A549 (cell line): ENCODE results near the gene TRMU. TPM values are rescaled to one million over a fixed set of nuclear protein-coding genes. Genes with fewer than 3 reads are reported as not detected.

ENCODE experiments used
- ATAC-seq, 2 experiments: fragments of 200-7000 bp in 1 of 2; fragments of >200 bp in 1 of 2; cut with Nextera tagmentation in 1 of 2; cut with Tn5 transposase in 1 of 2; 3 replicates each; pipeline versions ENCODE4 v1.8.0 to v1.9.1; 2018 to 2020; ENCODE audit warnings: mild to moderate bottlenecking in 1 of 2, moderate library complexity in 1 of 2
- CTCF ChIA-PET: fragments of 300-600 bp; sonication (Branson Sonifier 250); formaldehyde crosslinking; extraction: SDS; loops from one replicate; lab custom pipeline; 2021; ENCODE audit warnings: antibody characterized with exemption, inconsistent platforms; lab: Yijun Ruan, JAX
- POLR2A ChIA-PET: fragments of 350-600 bp; formaldehyde crosslinking; extraction: SDS; loops from one replicate; lab custom pipeline; 2021; ENCODE audit warnings: antibody characterized with exemption, inconsistent platforms; lab: Yijun Ruan, JAX
- DNase-seq, 2 experiments: peaks; one replicate each; pipeline versions ENCODE4 v3.0.0 to v3.0.0-alpha.2; 2011 to 2016; ENCODE audit warnings: low read depth in 1 of 2, low spot score in 1 of 2
- FAIRE-seq: peaks from 2 replicates; lab custom pipeline; 2011; peaks lifted over from hg19 to GRCh38; lab: Jason Lieb, UNC
- H3K27ac ChIP-seq, 2 experiments: fragments of >200 bp; sonication (Bioruptor Twin); formaldehyde crosslinking; 3 replicates each; pipeline ENCODE4 v1.5.1; 2016 to 2017
- H3K4me1 ChIP-seq: fragments of >200 bp; sonication (Bioruptor Twin); formaldehyde crosslinking; 3 replicates; pipeline ENCODE4 v1.6.1; 2016
- H3K4me2 ChIP-seq: fragments of >200 bp; sonication (Bioruptor Twin); formaldehyde crosslinking; 3 replicates; pipeline ENCODE4 v1.6.1; 2016
- H3K4me3 ChIP-seq: fragments of >200 bp; sonication (Bioruptor Twin); formaldehyde crosslinking; 3 replicates; pipeline ENCODE4 v1.5.1; 2016
- H3K9me3 ChIP-seq: fragments of >200 bp; sonication (Bioruptor Twin); formaldehyde crosslinking; 3 replicates; pipeline ENCODE4 v1.6.1; 2016
- ATOH8 ChIP-seq: fragments of 250-450 bp; sonication (Bioruptor Pico); IDR thresholded peaks from 2 replicates; pipeline ENCODE4 v1.5.0; 2020; ENCODE audit warnings: low read depth, mild to moderate bottlenecking, moderate library complexity
- BHLHE40 ChIP-seq: IDR thresholded peaks from 2 replicates; pipeline ENCODE4 v1.6.1; 2012; ENCODE audit warnings: low read depth, low read length, inconsistent platforms
- CBX8 ChIP-seq: fragments of 200-600 bp; sonication (generic); IDR thresholded peaks from 2 replicates; pipeline ENCODE4 v1.6.1; 2016
- CHD2 ChIP-seq: fragments of 150-350 bp; IDR thresholded peaks from 2 replicates; pipeline ENCODE4 v1.6.1; 2014; ENCODE audit warnings: low read length; ENCODE audit not compliant: partially characterized antibody
- CHD4 ChIP-seq: fragments of 200-600 bp; sonication (generic); IDR thresholded peaks from 2 replicates; pipeline ENCODE4 v1.6.1; 2016; ENCODE audit warnings: antibody characterized with exemption, mild to moderate bottlenecking, borderline replicate concordance
- CTCF ChIP-seq: fragments of >200 bp; sonication (Bioruptor Twin); formaldehyde crosslinking; IDR thresholded peaks from 3 replicates; pipeline ENCODE4 v1.5.1; 2016
- EHF ChIP-seq: fragments of 250-450 bp; sonication (Bioruptor Pico); IDR thresholded peaks from 2 replicates; pipeline ENCODE4 v1.5.0; 2020; ENCODE audit warnings: mild to moderate bottlenecking
- FOSL2 ChIP-seq, 2 experiments: fragments of 450-650 bp in 1 of 2; fragments of >200 bp in 1 of 2; sonication (Bioruptor Twin) in 1 of 2; formaldehyde crosslinking; IDR thresholded peaks; 2 replicates each; pipeline versions ENCODE4 v1.5.0 to v1.6.1; 2016 to 2020; ENCODE audit warnings: mild to moderate bottlenecking in 1 of 2, moderate library complexity in 1 of 2
- HDAC2 ChIP-seq: fragments of 200-600 bp; sonication (generic); IDR thresholded peaks from 2 replicates; pipeline ENCODE4 v1.6.1; 2016
- HOXB13 ChIP-seq: fragments of 250-450 bp; sonication (Bioruptor Pico); IDR thresholded peaks from 2 replicates; pipeline ENCODE4 v1.5.0; 2020; ENCODE audit warnings: low read depth, mild to moderate bottlenecking, moderate library complexity
- JUN ChIP-seq, 2 experiments: fragments of >200 bp; sonication (Bioruptor Twin); formaldehyde crosslinking; IDR thresholded peaks; 2 replicates in 1 of 2; 3 replicates in 1 of 2; pipeline ENCODE4 v1.6.1; 2016 to 2017
- JUNB ChIP-seq: fragments of >200 bp; sonication (Bioruptor Twin); formaldehyde crosslinking; IDR thresholded peaks from 2 replicates; pipeline ENCODE4 v1.6.1; 2016
- MAFK ChIP-seq: fragments of 450-650 bp; IDR thresholded peaks from 2 replicates; pipeline ENCODE4 v1.6.1; 2014; ENCODE audit not compliant: partially characterized antibody
- MAX ChIP-seq: IDR thresholded peaks from 2 replicates; pipeline ENCODE4 v1.6.1; 2012
- NR3C1 ChIP-seq: fragments of >200 bp; sonication (Bioruptor Twin); formaldehyde crosslinking; IDR thresholded peaks from 3 replicates; pipeline ENCODE4 v1.6.1; 2017
- PHF8 ChIP-seq: fragments of 200-600 bp; sonication (generic); IDR thresholded peaks from 2 replicates; pipeline ENCODE4 v1.6.1; 2016; ENCODE audit warnings: low read depth, mild to moderate bottlenecking, antibody characterized with exemption, moderate library complexity, borderline replicate concordance
- RAD21 ChIP-seq, 2 experiments: fragments of >200 bp in 1 of 2; sonication (Bioruptor Twin) in 1 of 2; formaldehyde crosslinking in 1 of 2; IDR thresholded peaks in 1 of 2; conservative IDR thresholded peaks in 1 of 2; 2 replicates in 1 of 2; 3 replicates in 1 of 2; pipeline ENCODE4 v1.6.1; 2012 to 2018; ENCODE audit warnings: inconsistent platforms in 1 of 2
- SMC3 ChIP-seq: fragments of >200 bp; sonication (Bioruptor Twin); formaldehyde crosslinking; IDR thresholded peaks from 3 replicates; pipeline ENCODE4 v1.6.1; 2018; ENCODE audit warnings: inconsistent platforms
- TFCP2L1 ChIP-seq: fragments of 250-450 bp; sonication (Bioruptor Pico); IDR thresholded peaks from 2 replicates; pipeline ENCODE4 v1.5.0; 2021; ENCODE audit warnings: mild to moderate bottlenecking
- TP53 ChIP-seq: fragments of 250-450 bp; sonication (Bioruptor Pico); IDR thresholded peaks from 2 replicates; pipeline ENCODE4 v1.5.0; 2021; ENCODE audit warnings: mild to moderate bottlenecking, moderate library complexity
- WGBS: methylation state at CpG from one replicate; pipeline ENCODE4 v1.1.6; 2017; ENCODE audit errors: missing lambda C conversion rate; 5-methylcytosine and 5-hydroxymethylcytosine counted together
- polyA plus RNA-seq, 4 experiments: library from polyadenylated mRNA; depleted of rRNA in 3 of 4; stranded (reverse); fragments of >200 nt; fragmentation: RNase III in 1 of 4; extraction: RNeasy Plus Mini Kit Qiagen cat#74134 plus additional on column Dnase treatment in 1 of 4; gene quantifications; 2 replicates in 3 of 4; 3 replicates in 1 of 4; pipeline ENCODE4 v1.2.3, GENCODE V29; 2011 to 2017
- TF ChIP-seq, protein P1 (sequence below): fragments of 150-350 bp; IDR thresholded peaks from 2 replicates; pipeline ENCODE4 v1.6.1; 2014; ENCODE audit warnings: low read depth, mild to moderate bottlenecking, low read length
- TF ChIP-seq, protein P2 (sequence below): fragments of >200 bp; sonication (Bioruptor Twin); formaldehyde crosslinking; IDR thresholded peaks from 3 replicates; pipeline ENCODE4 v1.6.1; 2016
- TF ChIP-seq, protein P3 (sequence below): fragments of 200-600 bp; sonication (generic); IDR thresholded peaks from 2 replicates; pipeline ENCODE4 v1.6.1; 2016; ENCODE audit warnings: antibody characterized with exemption, mild to moderate bottlenecking, moderate library complexity
- TF ChIP-seq, protein P4 (sequence below): fragments of >200 bp; sonication (Bioruptor Twin); formaldehyde crosslinking; IDR thresholded peaks from 2 replicates; pipeline ENCODE4 v1.6.1; 2016
- TF ChIP-seq, protein P5 (sequence below): IDR thresholded peaks from 2 replicates; pipeline ENCODE4 v1.6.1; 2012; ENCODE audit warnings: low read depth, borderline replicate concordance
- TF ChIP-seq, protein P6 (sequence below): IDR thresholded peaks from 2 replicates; pipeline ENCODE4 v1.6.1; 2012

TRMU gene
- polyA plus RNA-seq, 2 of the 4 experiments (the other 2 are of a cell fraction): 33.4 to 44.1 TPM

DNA sequence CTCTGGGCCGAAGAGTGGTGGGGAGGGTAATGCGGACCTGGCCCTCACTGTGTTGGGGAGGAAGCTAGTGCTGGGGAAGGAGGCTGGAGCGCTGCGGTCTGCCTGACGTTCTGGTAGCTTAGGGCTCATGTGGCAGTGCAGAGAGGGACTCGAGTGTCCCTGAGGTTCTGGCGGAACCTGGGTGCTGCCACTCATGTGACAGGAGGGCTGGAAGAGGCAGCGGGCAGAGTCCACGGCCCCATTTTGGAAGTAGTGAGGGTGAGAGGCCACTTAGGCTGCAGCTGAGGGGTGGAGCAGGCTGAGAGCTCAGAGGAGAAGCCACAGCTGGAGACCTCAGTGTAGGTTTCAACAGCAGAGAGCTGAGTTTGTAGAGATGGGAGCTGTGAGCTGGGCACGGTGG, 16.2 kb upstream of the TRMU start:
- CTCF ChIA-PET: interaction anchor here (0.8 to 20.1 kb wide), 3 partner anchors 12 to 198 kb away, joined by 3 to 272 read pairs (median 5); no protein-coding TSS in a partner anchor
- Histone ChIP-seq H3K4me2 (no peak overlapping the region), H3K4me1 (no peaks in the 10 kb centered on the region), H3K9me3 (no peaks in the 10 kb centered on the region), H3K27ac (no peak overlapping the region), H3K4me3 (no peak overlapping the region)
- ATAC-seq: no peak
- WGBS: 91% methylated on average over 10 of the region's 10 CpGs
- no peak for DNase-seq
- TF ChIP-seq EHF (CRISPR knock-in tag) (no peak), MAFK (no peak), JUN (IDR thresholded peaks at IDR 0.05) (no peak), CBX8 (no peak), JUNB (no peak), NR3C1 (no peak), HDAC2 (no peak), CTCF (no peak), MAX (no peak), CHD2 (no peak), ATOH8 (no peak), BHLHE40 (no peak), RAD21 (conservative IDR thresholded peaks at IDR 0.05 in 1 of 2, IDR thresholded peaks at IDR 0.05 in 1 of 2) (no peak), TP53 (CRISPR knock-in tag) (no peak)
- TF ChIP-seq, protein P1, sequence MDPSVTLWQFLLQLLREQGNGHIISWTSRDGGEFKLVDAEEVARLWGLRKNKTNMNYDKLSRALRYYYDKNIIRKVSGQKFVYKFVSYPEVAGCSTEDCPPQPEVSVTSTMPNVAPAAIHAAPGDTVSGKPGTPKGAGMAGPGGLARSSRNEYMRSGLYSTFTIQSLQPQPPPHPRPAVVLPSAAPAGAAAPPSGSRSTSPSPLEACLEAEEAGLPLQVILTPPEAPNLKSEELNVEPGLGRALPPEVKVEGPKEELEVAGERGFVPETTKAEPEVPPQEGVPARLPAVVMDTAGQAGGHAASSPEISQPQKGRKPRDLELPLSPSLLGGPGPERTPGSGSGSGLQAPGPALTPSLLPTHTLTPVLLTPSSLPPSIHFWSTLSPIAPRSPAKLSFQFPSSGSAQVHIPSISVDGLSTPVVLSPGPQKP: no peak
- TF ChIP-seq, protein P2, sequence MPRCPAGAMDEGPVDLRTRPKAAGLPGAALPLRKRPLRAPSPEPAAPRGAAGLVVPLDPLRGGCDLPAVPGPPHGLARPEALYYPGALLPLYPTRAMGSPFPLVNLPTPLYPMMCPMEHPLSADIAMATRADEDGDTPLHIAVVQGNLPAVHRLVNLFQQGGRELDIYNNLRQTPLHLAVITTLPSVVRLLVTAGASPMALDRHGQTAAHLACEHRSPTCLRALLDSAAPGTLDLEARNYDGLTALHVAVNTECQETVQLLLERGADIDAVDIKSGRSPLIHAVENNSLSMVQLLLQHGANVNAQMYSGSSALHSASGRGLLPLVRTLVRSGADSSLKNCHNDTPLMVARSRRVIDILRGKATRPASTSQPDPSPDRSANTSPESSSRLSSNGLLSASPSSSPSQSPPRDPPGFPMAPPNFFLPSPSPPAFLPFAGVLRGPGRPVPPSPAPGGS: no peak
- no peak for FAIRE-seq
- POLR2A ChIA-PET: no interaction called here

- 90% methylated on average over 10 of the region's 14 CpGs for WGBS
- H3K4me1 ChIP-seq: no peaks in the 10 kb centered on the region
- H3K4me3 ChIP-seq: no peak overlapping the region
- ATAC-seq (no peak), DNase-seq (no peak), FAIRE-seq (no peak)
- H3K27ac ChIP-seq: no peak overlapping the region
- CTCF ChIA-PET: interaction anchor here (0.6 to 20.1 kb wide), 4 partner anchors 187 to 326 kb away, joined by 4 to 272 read pairs (median 4); no protein-coding TSS in a partner anchor
- no peak overlapping the region for H3K4me2 ChIP-seq
- POLR2A ChIA-PET: no interaction called here
- no peaks in the 10 kb centered on the region for H3K9me3 ChIP-seq
- TF ChIP-seq CHD4 (no peak), FOSL2 (IDR thresholded peaks at IDR 0.05) (no peak), FOSL2 (CRISPR knock-in tag; IDR thresholded peaks at IDR 0.05) (no peak), TFCP2L1 (CRISPR knock-in tag) (no peak), BHLHE40 (no peak), RAD21 (conservative IDR thresholded peaks at IDR 0.05 in 1 of 2, IDR thresholded peaks at IDR 0.05 in 1 of 2) (no peak), SMC3 (no peak), HOXB13 (CRISPR knock-in tag) (no peak), PHF8 (no peak)
- TF ChIP-seq, protein P3, sequence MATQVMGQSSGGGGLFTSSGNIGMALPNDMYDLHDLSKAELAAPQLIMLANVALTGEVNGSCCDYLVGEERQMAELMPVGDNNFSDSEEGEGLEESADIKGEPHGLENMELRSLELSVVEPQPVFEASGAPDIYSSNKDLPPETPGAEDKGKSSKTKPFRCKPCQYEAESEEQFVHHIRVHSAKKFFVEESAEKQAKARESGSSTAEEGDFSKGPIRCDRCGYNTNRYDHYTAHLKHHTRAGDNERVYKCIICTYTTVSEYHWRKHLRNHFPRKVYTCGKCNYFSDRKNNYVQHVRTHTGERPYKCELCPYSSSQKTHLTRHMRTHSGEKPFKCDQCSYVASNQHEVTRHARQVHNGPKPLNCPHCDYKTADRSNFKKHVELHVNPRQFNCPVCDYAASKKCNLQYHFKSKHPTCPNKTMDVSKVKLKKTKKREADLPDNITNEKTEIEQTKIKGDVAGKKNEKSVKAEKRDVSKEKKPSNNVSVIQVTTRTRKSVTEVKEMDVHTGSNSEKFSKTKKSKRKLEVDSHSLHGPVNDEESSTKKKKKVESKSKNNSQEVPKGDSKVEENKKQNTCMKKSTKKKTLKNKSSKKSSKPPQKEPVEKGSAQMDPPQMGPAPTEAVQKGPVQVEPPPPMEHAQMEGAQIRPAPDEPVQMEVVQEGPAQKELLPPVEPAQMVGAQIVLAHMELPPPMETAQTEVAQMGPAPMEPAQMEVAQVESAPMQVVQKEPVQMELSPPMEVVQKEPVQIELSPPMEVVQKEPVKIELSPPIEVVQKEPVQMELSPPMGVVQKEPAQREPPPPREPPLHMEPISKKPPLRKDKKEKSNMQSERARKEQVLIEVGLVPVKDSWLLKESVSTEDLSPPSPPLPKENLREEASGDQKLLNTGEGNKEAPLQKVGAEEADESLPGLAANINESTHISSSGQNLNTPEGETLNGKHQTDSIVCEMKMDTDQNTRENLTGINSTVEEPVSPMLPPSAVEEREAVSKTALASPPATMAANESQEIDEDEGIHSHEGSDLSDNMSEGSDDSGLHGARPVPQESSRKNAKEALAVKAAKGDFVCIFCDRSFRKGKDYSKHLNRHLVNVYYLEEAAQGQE: no peak
- TF ChIP-seq, protein P4, sequence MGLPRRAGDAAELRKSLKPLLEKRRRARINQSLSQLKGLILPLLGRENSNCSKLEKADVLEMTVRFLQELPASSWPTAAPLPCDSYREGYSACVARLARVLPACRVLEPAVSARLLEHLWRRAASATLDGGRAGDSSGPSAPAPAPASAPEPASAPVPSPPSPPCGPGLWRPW: no peak
- TF ChIP-seq, protein P5, sequence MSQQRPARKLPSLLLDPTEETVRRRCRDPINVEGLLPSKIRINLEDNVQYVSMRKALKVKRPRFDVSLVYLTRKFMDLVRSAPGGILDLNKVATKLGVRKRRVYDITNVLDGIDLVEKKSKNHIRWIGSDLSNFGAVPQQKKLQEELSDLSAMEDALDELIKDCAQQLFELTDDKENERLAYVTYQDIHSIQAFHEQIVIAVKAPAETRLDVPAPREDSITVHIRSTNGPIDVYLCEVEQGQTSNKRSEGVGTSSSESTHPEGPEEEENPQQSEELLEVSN: no peak
- TF ChIP-seq, protein P6, sequence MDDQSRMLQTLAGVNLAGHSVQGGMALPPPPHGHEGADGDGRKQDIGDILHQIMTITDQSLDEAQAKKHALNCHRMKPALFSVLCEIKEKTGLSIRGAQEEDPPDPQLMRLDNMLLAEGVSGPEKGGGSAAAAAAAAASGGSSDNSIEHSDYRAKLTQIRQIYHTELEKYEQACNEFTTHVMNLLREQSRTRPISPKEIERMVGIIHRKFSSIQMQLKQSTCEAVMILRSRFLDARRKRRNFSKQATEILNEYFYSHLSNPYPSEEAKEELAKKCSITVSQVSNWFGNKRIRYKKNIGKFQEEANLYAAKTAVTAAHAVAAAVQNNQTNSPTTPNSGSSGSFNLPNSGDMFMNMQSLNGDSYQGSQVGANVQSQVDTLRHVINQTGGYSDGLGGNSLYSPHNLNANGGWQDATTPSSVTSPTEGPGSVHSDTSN: no peak
Measured at GRCh38 chr22:46320166-46320710, 15.3 kb upstream of the TRMU start.
